Skin of body (tissue), 2 donors: ENCODE results near the gene GEMIN7. TPM values are rescaled to one million over a fixed set of nuclear protein-coding genes. Genes with fewer than 3 reads are reported as not detected.
"Not testable (repeated sequence)": the region's sequence is repeated elsewhere in the genome, so short reads cannot be mapped to it uniquely, and the experiment has no call there.

Source experiments
- DNase-seq: peaks from one replicate; lab custom pipeline; 2025; lab: John Stamatoyannopoulos, UW
- total RNA-seq: library from RNA; depleted of rRNA; stranded (reverse); fragments of >200 nt; gene quantifications from one replicate; pipeline ENCODE4 v1.2.3, GENCODE V29; 2014

The GEMIN7 gene
- total RNA-seq, 1 donor from 2014 or later: 10.0 TPM

- DNase-seq: no peak
Observed at GRCh38 chr19:45103508-45104319, 24.7 kb downstream of the GEMIN7 start.

GRCh38 chr19:45104658-45105349 lies 25.7 kb downstream of the GEMIN7 start:
- DNase-seq: no peak

DNA sequence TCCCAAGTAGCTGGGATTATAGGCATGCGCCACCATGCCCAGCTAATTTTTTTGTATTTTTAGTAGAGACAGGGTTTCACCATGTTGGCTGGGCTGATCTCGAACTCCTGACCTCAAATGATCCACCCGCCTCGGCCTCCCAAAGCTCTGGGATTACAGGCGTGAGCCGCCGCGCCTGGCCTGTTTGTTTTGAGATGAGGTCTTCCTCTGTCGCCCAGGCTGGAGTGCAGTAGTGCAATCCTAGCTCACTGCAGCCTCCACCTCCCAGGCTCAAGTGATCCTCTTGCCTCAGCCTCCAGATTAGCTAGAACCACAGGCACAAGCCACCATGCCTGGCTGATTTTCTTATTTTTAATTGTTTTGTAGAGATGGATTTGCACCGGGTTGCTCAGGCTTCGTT lies 27.3 kb downstream of the GEMIN7 start:
- DNase-seq: not testable (repeated sequence)

DNA sequence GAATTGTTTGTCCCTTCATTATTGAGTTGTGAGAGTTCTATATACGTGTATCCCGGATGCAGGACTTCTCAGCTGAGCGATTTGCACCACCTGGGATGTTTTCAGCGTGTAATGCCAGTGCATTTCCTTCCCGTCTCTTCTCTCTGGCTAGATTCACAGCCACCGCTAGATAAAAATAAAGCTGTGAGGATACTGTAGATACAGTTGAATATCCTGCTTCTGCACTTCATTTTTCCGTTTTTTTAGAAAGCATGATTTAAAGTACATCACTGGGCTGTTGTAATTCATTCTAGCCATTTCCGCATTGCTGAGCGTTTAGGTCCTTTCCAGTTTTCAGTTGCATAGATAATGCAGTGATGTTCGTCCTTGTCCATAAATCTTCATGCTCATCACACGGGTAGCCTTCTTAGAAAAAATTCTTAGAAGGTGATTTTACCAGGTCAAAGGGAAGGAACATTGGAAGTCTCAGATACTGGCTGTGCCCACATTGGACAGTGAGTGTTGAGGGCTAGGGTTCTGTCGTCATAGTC lies 28.6 kb downstream of the GEMIN7 start:
- DNase-seq: no peak

GRCh38 chr19:45110851-45111266 lies 31.8 kb downstream of the GEMIN7 start:
- no peak for DNase-seq

- no peak for DNase-seq
Observed at GRCh38 chr19:45112111-45112827, 33.2 kb downstream of the GEMIN7 start.

GRCh38 chr19:45113628-45114027 lies 34.6 kb downstream of the GEMIN7 start:
- no peak for DNase-seq

DNA sequence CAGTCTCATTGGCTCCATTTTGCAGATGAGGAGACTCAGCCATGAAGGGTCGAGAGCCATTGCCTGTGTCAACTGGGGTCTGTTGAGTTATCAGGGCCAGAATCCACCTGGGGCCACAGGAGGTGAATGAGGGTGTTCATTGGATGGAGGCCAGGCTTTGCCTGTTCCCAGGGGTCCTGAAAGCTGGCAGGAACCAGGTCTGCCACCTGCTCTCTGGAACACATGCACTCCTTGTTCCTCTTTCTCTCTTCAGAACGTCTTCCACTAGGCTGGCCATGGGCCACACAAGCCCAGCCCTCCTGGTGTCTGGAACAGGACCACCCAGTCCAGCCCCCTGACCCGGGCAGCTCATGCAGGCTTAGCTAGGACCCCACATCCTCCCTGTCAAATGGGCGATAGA lies 35.1 kb downstream of the GEMIN7 start:
- DNase-seq: no peak

DNA sequence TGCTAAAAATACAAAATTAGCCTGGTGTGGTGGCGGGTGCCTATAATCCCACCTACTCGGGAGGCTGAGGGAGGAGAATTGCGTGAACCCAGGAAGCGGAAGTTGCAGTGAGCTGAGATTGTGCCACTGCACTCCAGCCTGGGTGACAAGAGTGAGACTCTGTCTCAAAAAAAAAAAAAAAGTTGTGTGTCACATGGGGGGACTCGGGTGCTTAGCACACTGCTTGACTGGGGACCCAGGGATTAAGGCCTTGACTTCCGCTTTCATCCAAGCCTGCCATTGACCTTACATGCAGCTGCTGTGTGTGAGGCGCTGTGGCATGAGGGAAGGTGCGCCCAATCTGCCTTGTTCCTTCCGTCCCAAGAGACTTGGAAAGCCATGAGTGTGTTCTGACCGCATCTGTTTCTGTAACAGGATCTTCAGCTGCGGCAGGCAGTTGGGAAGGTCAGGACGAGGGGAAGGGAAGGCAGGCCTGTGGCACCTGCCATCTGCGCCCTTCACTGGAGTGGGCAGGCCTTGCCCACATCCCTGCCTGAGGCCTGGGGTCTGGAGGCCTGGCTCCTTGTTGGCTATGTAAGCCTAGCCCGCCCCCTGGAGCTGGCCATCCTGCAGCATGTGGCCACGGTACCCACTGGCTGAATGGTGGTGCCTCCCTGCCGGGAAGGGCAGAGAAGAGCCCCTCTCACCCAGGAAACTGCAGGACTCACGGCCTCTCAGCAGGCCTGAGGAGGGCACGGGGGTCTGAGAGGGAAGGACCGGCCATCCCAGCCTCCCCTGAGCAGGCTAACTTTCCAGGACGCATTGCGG lies 37.0 kb downstream of the GEMIN7 start:
- DNase-seq: no peak

DNA sequence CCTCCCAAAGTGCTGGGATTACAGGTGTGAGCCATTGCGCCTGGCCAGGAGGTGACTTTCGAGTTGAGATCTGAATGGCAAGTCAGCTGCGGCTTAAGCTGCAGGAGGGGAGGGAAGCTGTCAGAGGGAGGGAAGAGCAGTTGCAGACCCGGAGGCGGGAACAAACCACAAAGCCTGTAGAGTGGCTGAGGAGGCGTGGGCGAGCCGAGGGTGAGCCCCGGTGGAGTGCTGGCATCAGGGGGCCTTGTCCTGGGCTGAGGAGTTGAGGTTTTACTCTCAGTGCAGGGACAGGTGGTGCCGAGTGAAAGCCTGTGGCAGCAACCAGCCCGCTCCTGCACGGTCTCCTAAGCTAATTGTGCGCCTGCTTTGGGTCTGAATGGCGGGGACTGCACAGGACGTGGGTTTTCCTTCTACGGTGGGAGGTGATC lies 38.1 kb downstream of the GEMIN7 start:
- no peak for DNase-seq

GRCh38 chr19:45117671-45118070 lies 38.6 kb downstream of the GEMIN7 start:
- no peak for DNase-seq

- no peak for DNase-seq
Observed at GRCh38 chr19:45118106-45118505, 39.0 kb downstream of the GEMIN7 start.

DNA sequence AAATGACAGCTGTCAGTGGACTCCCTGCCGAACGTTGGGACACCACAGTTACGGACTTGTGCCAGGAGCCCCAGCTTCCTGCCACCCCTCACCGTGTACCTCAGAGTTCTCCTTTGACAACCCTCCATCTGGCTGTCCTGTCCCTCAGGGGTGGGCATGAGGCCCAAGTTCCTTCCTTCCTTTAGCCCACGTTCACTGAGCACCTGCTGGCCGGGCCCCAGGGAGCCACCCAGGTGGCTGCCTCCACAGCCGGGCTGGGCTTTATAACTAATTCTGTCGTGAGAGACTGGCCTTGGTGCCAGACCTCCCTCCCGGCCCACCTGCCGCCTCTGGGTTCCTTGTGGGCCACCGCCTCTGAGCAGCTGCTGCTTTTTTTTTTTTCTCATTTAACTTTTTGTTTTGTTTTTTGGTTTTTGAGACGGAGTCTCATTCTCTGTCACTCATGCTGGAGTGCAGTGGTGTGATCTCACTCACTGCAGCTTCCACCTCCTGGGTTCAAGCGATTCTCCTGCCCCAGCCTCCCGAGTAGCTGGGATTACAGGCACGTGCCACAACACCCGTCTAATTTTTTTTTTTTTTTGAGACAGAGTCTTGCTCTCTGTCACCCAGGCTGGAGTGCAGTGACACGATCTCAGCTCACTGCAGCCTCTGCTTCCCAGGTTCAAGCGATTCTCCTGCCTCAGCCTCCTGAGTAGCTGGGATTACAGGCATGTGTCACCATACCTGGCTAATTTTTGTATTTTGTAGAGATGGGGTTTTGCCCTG lies 39.7 kb downstream of the GEMIN7 start:
- not testable (repeated sequence) for DNase-seq

- no peak for DNase-seq
Observed at GRCh38 chr19:45119582-45119981, 40.5 kb downstream of the GEMIN7 start.

- DNase-seq: no peak
Observed at GRCh38 chr19:45121827-45122345, 42.8 kb downstream of the GEMIN7 start.

DNA sequence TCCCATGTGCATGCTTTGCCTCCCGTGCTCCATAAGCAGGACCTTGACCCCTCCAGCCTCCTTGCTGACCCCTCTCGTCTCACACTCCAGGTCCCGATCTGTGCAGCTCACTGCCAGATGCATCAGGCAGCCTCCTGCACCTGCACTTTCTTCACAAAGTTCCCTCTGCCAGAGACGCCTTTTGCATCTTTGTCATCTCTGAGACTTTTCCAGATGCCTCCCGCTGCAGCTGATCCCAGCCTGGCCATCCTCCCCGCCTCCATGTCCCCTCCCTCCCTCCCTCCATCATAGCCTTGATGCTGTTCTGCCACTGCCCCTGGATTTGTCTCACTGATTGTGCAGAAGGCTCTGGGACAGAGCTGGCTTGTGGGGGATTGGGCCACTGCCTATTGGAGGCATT lies 43.8 kb downstream of the GEMIN7 start:
- DNase-seq: no peak

GRCh38 chr19:45123440-45123850 lies 44.4 kb downstream of the GEMIN7 start:
- DNase-seq: peak; percentile 19

- DNase-seq: no peak
Observed at GRCh38 chr19:45124021-45124420, 45.0 kb downstream of the GEMIN7 start.

DNA sequence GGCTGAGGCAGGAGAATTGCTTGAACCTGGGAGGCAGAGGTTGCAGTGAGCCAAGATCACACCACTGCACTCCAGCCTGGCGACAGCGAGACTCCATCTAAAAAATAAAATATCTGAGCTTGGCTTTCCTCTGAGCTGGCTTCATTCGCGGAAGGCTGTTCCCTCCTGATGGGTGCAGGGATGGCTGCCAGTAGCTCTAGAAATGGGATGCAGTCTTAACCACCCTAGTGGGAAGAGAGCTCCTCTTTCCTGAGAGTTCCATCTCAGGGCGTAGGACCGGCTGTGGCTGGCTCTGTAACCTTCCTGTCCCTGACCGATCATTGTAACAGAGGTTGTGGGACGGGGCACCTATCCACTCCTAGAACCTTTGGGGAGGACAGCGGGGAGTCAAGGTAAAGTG lies 46.3 kb downstream of the GEMIN7 start:
- no peak for DNase-seq

DNA sequence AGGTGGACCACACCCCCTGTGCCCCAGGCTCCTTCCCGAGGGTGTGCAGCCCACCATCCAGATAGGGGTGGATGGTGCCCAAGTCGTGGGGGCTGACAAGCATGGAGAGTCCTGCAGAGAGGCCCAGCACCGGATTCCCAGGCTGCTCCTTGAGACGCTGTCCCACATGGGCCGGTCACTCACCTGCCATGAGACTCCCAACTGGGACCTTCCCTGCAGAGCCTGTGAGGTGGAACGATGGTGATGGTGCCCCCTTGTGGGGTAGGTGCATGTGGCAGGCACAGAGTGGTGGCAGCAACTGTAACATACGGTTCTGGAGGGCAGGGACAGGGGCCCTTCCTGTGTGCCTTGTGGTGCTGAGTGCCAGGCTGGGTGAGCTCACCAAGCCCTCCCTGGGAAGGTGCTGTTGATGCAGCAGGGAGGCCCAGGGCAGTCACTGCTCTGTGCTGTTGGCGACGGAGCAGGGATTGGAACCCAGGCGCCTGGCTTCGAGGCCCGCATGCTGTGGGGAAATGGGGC lies 47.0 kb downstream of the GEMIN7 start:
- no peak for DNase-seq
